Choroid plexus epithelial cell (primary cell): ENCODE data around the gene RTRAF.

Experiments
- DNase-seq: peaks from one replicate; pipeline ENCODE4 v3.0.0-alpha.2; 2010; ENCODE audit warnings: low read depth
- H3K4me3 ChIP-seq: 2 replicates; pipeline ENCODE4 v1.5.1; 2011; ENCODE audit warnings: low read depth, mild to moderate bottlenecking, control low read depth, low read length, moderate library complexity
- TF ChIP-seq, protein P1 (sequence below): conservative IDR thresholded peaks from 2 replicates; pipeline ENCODE4 v1.5.1; 2011; ENCODE audit warnings: low read depth, mild to moderate bottlenecking, control low read depth, inconsistent platforms, low read length, moderate library complexity

Gene RTRAF

DNA sequence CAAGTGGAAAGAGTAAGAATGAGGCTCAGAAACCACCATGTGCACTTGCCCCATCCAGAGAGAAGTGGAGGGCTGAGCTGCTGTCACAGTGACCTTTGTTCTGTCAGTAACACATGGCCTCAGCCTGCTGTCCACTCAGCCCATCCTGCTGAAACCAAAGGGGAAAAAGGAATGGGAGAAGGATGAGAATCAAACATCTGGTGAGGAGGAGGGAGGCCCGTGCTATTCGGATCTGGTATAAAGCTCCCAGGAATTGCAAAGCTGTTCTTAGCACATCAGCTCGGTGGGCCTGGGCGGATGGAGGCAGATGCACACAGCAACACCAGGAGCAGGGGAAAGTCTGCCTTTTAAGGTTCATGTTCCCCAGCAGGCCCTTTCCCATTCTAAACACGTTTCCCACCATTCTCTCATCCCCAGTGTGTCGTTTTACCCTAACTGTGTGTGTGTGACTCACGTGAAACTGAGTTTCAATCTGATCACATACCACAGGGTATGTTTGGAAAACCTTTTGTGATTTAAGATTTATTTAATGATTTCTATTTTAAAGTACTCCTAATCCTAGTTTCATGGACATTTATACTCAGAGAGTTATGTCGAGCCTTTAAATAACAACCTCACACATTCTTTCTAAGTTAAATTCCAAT, 36.8 kb downstream of the RTRAF start:
- no peak overlapping the region for H3K4me3 ChIP-seq
- no peak for DNase-seq
- TF ChIP-seq, protein P1, sequence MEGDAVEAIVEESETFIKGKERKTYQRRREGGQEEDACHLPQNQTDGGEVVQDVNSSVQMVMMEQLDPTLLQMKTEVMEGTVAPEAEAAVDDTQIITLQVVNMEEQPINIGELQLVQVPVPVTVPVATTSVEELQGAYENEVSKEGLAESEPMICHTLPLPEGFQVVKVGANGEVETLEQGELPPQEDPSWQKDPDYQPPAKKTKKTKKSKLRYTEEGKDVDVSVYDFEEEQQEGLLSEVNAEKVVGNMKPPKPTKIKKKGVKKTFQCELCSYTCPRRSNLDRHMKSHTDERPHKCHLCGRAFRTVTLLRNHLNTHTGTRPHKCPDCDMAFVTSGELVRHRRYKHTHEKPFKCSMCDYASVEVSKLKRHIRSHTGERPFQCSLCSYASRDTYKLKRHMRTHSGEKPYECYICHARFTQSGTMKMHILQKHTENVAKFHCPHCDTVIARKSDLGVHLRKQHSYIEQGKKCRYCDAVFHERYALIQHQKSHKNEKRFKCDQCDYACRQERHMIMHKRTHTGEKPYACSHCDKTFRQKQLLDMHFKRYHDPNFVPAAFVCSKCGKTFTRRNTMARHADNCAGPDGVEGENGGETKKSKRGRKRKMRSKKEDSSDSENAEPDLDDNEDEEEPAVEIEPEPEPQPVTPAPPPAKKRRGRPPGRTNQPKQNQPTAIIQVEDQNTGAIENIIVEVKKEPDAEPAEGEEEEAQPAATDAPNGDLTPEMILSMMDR = no peak

- no peak for DNase-seq
- H3K4me3 ChIP-seq = no peak overlapping the region
- TF ChIP-seq, protein P1 = no peak
Observed at GRCh38 chr14:52026901-52027300, 37.6 kb downstream of the RTRAF start.

DNA sequence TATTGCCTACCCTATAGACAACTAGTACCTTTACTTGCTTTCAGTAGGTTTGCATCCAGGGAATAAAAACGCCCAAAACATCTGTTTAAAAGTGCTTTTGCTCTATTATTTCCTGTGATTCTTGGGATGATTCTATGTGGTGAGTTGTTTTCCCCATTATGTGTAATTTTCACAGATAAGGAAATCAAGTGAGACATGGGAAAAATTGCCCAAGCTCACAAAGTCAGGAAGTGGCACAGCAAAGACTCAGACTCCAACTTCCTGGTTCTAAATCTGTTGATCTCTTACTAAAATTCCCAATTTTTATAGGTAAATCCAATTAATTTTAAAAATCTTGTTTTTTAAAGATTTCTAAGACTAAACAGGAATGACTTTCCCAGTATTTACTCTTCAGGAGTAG, 40.5 kb downstream of the RTRAF start:
- H3K4me3 ChIP-seq = no peak overlapping the region
- TF ChIP-seq, protein P1 = no peak
- DNase-seq = no peak

GRCh38 chr14:52031781-52032180, 42.4 kb downstream of the RTRAF start:
- no peak overlapping the region for H3K4me3 ChIP-seq
- peak; percentile 74 for DNase-seq
- TF ChIP-seq, protein P1 = no peak

GRCh38 chr14:52032204-52032801, 43.0 kb downstream of the RTRAF start:
- DNase-seq = peak; percentile 54
- H3K4me3 ChIP-seq = no peak overlapping the region
- TF ChIP-seq, protein P1 = no peak

GRCh38 chr14:52033101-52033642, 43.8 kb downstream of the RTRAF start:
- peak; percentile 68 for DNase-seq
- TF ChIP-seq, protein P1 = no peak
- H3K4me3 ChIP-seq = no peak overlapping the region
